Measurements from ENCODE around the gene PPT1. TPM values are rescaled to one million over a fixed set of nuclear protein-coding genes. Genes with fewer than 3 reads are reported as not detected.

The PPT1 gene
- polyA plus RNA-seq, 1 donor (not counting 4 experiments of a cell fraction or from before 2014, with no cell fraction given), result 58.9 TPM

GRCh38 chr1:40122855-40123254, 25.8 kb upstream of the PPT1 start:
- no peak overlapping the region for H3K27ac ChIP-seq (ENCODE audit: control insufficient read depth, insufficient read depth, low read length)
- H3K4me2 ChIP-seq (ENCODE audit: control insufficient read depth, extremely low read depth, insufficient read depth, low read depth, low read length), result no peak overlapping the region
- H3K9me1 ChIP-seq (ENCODE audit: control insufficient read depth, extremely low read depth, insufficient read depth, low read length), result no peaks in the 10 kb centered on the region
- no peak for TF ChIP-seq EZH2 (IDR thresholded peaks at IDR 0.05; ENCODE audit: low read length)
- no peak for TF ChIP-seq CTCF (optimal IDR thresholded peaks at IDR 0.05 in 1 of 3, IDR thresholded peaks at IDR 0.05 in 1 of 3, conservative IDR thresholded peaks at IDR 0.05 in 1 of 3; ENCODE audit: extremely low read depth in 1 of 3, insufficient read depth in 2 of 3, low read length in 3 of 3)
- FAIRE-seq (no peak), DNase-seq (ENCODE audit: low read depth, low spot score) (no peak)
- no peak overlapping the region for H2AFZ ChIP-seq (ENCODE audit: control insufficient read depth, low read length)
- H3K4me1 ChIP-seq (ENCODE audit: control insufficient read depth, extremely low read depth, insufficient read depth, low read length), result no peaks in the 10 kb centered on the region
- no peaks in the 10 kb centered on the region for H4K20me1 ChIP-seq (ENCODE audit: control insufficient read depth, extremely low read depth, insufficient read depth, low read length)
- H3K9me3 ChIP-seq (ENCODE audit: control insufficient read depth, low read depth, low read length), result no peaks in the 10 kb centered on the region
- no peaks in the 10 kb centered on the region for H3K36me3 ChIP-seq (ENCODE audit: control insufficient read depth in 2 of 2, extremely low read depth in 1 of 2, insufficient read depth in 2 of 2, low read length in 2 of 2)
- H3K4me3 ChIP-seq (ENCODE audit: control insufficient read depth in 2 of 3, extremely low read depth in 1 of 3, insufficient read depth in 2 of 3, low read depth in 1 of 3, low read length in 3 of 3), result no peak overlapping the region
- dilution Hi-C loops (cut with MboI; ENCODE audit: extremely low pct_ligation_motif_present, low sequenced_read_pairs), result no loop called here
- H3K9ac ChIP-seq (ENCODE audit: control insufficient read depth, extremely low read depth, insufficient read depth, low read length), result no peak overlapping the region
- H3K79me2 ChIP-seq (ENCODE audit: control insufficient read depth, insufficient read depth, low read length), result no peaks in the 10 kb centered on the region
- H3K27me3 ChIP-seq (ENCODE audit: control insufficient read depth, extremely low read depth, insufficient read depth, low read length), result no peaks in the 10 kb centered on the region

- Histone ChIP-seq H3K4me1 (ENCODE audit: control insufficient read depth, extremely low read depth, insufficient read depth, low read length) (no peaks in the 10 kb centered on the region), H3K36me3 (ENCODE audit: control insufficient read depth in 2 of 2, extremely low read depth in 1 of 2, insufficient read depth in 2 of 2, low read length in 2 of 2) (no peaks in the 10 kb centered on the region), H3K9ac (ENCODE audit: control insufficient read depth, extremely low read depth, insufficient read depth, low read length) (no peak overlapping the region), H3K4me3 (ENCODE audit: control insufficient read depth in 2 of 3, extremely low read depth in 1 of 3, insufficient read depth in 2 of 3, low read depth in 1 of 3, low read length in 3 of 3) (no peak overlapping the region), H4K20me1 (ENCODE audit: control insufficient read depth, extremely low read depth, insufficient read depth, low read length) (no peaks in the 10 kb centered on the region), H3K27me3 (ENCODE audit: control insufficient read depth, extremely low read depth, insufficient read depth, low read length) (no peaks in the 10 kb centered on the region), H3K27ac (ENCODE audit: control insufficient read depth, insufficient read depth, low read length) (no peak overlapping the region), H3K9me3 (ENCODE audit: control insufficient read depth, low read depth, low read length) (no peaks in the 10 kb centered on the region), H3K79me2 (ENCODE audit: control insufficient read depth, insufficient read depth, low read length) (no peaks in the 10 kb centered on the region), H3K9me1 (ENCODE audit: control insufficient read depth, extremely low read depth, insufficient read depth, low read length) (no peaks in the 10 kb centered on the region), H3K4me2 (ENCODE audit: control insufficient read depth, extremely low read depth, insufficient read depth, low read depth, low read length) (no peak overlapping the region), H2AFZ (ENCODE audit: control insufficient read depth, low read length) (no peak overlapping the region)
- TF ChIP-seq CTCF (optimal IDR thresholded peaks at IDR 0.05 in 1 of 3, IDR thresholded peaks at IDR 0.05 in 1 of 3, conservative IDR thresholded peaks at IDR 0.05 in 1 of 3; ENCODE audit: extremely low read depth in 1 of 3, insufficient read depth in 2 of 3, low read length in 3 of 3) (no peak), EZH2 (IDR thresholded peaks at IDR 0.05; ENCODE audit: low read length) (no peak)
- FAIRE-seq (no peak), DNase-seq (ENCODE audit: low read depth, low spot score) (no peak)
- dilution Hi-C loops (cut with MboI; ENCODE audit: extremely low pct_ligation_motif_present, low sequenced_read_pairs), result no loop called here
These were observed 23.1 kb upstream of the PPT1 start for GRCh38 chr1:40120128-40120527.

Measured in keratinocyte (primary cell).